C1 segment of cervical spinal cord (tissue), 14 donors: ENCODE results near the gene KIAA1549.

Experiments used
- DNase-seq, 14 donors: peaks; one replicate each; lab custom pipeline; 2025; lab: John Stamatoyannopoulos, UW

Gene KIAA1549

DNA sequence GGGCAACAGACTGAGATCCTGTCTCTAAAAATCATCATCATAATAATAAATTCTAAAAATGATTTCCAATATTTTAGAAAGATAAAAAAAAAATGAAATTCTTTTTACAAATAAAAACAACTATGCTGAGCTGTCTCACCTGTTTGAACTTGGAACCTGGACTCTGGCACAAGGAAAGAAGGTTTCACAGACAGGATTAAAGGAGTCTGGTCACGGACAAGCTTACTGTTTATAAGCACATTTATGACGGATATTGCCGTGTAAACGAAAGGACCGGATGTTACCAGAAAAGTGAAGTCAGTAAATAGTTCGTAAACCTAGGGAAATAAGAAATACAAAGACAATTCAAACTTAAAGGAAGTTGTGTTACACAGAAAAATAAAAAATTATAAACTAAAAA, 70.2 kb downstream of the KIAA1549 start:
- no peak for DNase-seq

DNA sequence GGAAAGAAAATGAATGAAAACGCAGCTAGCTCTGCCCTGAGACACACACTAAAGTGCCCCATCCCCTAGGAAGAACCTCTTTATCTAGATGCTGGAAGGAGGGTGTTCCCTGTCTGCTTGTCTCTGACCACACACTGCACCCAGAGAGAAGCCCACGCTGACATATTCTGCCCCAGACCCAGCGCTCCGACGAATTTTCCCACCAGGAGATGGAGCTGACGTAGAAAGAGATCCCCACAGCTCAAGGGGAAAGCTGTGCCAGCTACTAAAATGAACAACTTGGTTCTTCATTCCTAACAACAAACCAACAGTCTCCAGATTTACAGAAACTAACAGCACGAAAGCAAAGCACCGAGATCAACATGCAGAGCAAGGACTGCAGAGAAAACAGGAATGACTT, 73.3 kb downstream of the KIAA1549 start:
- DNase-seq: peak in 1 of 14 donors; percentile 16

DNA sequence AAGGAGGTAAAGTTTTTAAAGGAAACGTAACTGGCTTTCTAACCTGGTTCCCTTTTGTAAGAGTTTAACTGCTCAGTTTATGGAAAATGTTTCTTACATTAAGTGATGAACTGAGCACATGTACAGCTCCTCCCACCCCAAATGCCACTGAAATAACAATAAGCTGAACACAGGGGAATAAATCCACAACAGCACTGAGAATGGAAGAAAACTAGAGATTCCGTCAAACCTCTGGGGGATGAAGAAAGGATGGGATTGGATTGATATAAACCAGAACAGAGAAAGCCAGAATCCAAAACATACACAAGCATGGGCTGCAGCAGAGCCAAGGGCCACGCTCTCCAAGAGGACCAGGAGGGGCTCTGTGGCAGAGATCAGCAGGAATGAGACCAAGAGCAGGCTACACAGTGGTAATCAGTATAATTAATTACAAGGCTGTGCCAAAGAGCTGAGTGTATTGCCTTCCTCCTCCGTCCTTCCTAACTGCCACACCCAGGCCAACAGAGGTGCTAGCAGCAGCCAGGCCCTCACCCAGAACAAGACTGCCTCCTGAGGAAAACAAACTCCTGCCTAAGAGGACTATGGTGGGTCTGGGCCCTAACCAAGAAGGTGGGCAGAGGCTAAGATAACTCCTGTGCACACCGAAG, 73.9 kb downstream of the KIAA1549 start:
- DNase-seq: no peak

DNA sequence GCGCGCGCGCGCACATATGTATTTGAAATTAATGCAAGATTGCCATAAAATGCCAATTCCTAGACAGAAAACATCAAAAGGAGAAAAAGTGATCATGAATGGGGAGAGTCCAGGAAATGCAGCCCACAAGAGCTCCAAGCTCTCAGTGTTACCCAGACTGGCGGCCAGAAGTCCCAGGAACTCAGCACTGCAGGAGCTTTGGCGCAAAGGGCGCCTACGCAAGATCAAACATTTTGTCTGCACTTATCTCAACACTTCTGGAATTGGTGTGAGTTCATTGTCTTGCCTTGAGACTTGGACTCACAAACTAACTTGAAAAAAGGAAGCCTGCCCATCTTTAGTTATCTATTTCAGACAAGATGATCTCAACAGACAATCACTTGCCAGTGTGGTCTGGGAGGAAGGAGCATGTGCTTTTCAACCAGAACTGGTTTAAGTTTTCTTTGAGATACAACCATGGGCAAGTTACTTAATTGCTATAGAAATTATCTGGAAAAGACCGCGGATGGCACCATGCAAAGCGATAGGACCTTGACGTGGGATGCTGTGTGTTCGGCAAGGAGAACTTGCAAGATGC, 77.2 kb downstream of the KIAA1549 start:
- DNase-seq: no peak

DNA sequence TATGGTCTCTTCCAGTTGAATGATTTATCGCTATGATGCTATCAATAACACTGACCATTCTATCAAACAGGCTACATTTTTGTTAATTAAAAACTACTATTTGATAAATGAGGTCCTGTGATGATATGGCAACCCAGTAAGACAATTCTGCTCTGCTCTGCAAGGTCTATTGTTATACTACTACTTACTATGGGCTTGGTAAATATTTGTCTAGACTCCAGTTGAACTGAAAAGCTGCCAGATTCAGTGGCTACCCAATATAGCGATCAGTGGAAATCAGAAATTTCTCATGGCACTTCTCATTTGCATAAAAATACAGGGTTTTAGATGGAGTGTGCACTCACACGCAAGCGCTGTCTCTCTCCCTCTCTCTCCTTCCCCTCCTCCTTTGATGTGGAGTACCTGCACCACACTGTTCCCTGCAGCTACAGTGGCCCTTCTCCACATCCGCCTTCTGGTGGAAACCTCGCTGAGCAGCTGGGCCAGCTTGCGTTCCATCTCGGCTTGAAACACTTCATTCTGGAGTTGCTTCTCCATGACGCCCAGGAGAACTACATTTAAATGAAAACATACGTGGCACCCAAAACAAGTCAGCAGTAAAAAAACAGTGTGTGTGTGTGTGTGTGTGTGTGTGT, 77.9 kb downstream of the KIAA1549 start:
- no peak for DNase-seq

DNA sequence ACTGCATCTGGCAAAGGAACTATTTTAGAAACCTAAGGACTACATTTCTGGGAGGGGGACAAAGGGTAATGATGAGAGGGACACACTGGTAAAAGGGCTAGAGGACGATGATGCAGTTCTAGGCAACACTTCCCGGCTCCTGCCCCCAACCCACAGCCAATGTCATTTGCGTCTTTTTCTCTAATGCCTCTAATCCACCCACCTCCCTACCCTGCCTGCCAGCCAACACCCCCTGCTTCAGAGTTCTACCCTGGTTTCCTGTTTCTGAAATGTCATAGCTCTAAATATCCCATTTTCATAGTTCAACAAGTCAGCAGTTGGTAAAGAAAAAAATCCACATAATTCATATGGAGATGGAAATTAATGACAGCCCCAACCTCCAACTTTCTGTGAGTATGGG, 79.0 kb downstream of the KIAA1549 start:
- DNase-seq: no peak

DNA sequence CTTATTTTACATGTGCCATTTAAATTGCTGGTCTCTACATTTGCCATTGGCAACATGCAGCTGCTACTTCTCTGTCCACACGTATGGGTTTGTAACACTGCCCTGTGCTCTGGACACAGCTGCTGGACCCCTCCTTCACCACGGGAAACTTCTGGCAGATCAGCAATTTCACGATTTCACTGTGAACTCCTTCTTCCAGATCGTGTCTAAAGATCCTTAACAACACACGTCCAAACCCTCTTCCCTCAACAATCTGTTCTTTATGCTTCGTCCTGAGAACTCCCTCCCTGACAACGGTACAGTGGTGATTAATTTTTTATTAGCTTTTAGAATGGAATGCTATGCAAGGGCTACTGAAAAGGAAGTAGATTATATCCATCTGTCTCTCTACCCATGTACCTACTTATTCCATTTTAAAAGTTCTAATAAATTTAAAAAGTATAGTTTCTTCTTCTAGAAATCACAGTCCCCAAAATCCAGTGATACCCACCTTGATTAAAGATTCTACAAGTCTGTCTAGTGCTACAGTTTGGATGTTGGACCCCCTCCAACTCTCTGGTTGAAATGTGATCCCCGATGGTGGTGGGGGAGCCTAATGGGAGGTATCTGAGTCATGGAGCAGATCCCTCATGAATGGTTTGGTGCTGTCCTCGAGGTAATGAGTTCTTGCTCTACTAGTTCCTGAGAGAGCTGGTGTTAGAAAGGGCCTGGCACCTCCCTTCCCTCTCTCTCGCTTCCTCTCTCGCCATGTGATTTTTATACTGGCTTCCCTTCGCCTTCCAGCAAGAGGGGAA, 81.0 kb downstream of the KIAA1549 start:
- DNase-seq: no peak

DNA sequence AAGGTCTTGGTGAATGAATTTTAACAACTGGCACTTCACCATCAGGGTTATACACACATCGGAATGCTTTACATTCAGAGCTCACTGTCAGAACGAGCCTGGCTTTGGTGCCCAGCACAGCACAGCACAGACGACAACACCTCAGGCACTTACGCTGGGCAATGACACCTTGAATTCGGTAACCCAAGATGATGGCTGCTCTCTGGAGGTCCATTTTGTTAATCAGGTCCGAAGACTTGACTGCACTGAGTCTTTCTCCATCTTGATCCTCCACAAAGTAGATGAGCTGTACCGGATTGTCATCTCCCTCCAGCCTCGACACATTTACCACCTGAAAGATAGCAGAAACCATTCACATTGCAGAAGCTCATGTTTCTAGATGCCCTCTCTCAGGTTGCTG, 82.4 kb downstream of the KIAA1549 start:
- no peak for DNase-seq

DNA sequence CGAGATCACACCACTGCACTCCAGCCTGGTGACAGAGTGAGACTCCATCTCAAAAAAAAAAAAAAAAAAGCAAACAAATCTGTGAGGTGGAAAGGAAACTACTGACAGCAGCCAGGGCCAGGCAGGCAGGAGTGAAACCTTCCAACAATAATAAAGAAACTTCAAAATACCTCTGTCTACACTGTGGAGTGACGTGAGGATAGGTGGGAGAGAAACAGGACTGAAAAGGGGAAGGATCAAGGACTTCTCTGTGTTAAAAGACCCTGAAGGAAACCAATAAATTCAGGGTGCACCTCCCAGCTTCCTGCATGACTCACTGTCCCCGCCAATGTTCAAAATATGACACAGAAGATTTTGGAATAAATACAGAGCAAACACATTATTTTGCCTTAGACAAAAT, 82.9 kb downstream of the KIAA1549 start:
- DNase-seq: no peak

DNA sequence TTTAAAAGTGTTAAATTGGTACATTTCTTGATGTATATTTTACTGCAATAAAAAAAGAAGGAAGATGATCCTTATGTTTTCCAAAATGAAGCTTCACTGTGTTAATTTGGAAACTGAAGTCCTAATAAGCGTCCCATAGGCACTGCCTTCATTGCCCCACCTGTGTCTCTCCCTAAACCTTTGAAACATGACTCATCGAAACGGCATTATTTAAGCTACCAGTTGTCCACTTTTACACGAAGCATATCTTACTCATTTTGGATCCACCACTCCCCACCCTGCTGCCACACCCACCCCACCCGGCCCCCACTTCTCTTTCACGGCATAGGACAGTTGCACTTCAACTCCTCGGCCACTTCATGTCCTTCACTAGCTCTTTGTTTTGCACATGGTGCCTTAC, 85.5 kb downstream of the KIAA1549 start:
- DNase-seq: no peak

DNA sequence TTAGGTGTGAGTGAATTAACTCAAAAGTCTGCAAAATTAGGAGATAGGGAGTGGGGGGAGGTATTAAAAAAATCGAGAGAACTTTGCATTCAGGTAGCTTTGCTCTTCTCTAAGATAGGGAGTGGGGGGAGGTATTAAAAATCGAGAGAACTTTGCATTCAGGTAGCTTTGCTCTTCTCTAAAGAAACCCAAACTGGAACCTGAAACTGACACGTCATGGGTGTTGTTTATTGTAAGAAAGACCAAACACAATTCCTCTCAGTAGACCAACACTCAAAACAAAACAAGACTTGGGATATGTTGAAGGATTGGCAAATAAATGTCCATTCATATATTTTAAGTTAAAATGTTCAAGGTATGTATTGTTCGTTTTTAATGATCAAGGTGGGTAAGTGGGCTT, 87.9 kb downstream of the KIAA1549 start:
- no peak for DNase-seq

DNA sequence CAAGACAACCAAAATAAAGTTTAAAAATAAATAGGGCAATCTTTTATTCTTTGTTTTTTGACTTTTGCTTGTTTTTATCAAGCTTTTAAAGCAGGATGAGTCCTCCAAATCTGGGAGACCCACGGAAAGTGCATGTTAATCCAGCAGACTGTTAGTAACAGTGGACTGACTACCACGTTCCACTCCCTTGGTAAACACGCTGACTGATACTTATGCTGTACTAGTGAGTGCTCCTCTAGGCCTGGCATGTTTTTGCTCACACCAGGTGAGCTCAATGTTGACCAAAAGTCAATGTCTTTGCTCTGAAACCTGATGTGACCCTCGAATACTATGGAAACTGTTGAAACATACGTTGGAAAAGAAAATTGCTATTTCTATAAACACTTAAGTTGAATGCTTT, 88.4 kb downstream of the KIAA1549 start:
- no peak for DNase-seq

DNA sequence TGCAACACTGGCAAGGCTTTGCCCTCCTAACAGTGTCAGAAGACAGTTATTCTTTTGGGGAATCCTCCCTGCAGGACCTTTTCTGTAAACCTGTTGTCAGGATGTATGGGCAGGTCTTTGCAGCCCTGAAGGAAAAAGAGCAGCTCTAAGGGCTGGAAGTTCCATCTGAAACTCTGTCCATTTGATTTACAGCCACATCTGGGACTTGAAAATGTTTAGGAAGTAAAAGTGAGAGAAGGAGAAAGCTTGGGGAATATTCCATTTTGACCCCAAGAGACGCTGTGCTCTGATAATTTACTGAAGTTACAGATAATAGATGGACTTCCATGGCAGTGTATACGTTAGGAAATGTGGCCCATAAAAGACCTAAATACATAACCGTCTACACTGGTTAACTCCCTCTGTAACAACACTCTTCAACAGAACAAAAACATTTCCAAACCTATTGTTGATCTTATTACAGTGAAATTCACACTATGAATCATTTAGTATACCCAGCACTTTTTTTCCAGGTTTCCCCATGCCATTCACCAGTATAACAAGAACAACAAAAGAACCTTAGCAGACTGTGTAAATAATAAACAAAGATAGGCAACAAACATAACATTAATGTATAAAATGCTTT, 89.1 kb downstream of the KIAA1549 start:
- DNase-seq: no peak

DNA sequence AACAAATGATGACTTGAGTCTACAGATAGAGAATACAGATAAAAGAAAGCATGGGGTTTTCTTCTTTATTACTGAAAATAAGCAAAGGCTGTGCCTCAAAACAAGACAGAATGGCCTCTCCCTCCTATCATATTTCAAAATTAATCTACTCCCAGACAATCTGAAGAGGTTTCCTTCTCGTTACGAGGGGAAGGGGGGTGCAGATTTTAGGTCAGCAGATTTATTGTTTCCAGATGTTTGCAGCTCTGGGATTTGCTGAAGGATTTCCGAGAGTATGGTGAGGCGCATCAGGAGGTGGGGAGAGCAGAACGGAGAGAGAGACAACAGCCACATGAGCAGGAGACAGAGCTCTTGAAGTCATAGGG, 89.8 kb downstream of the KIAA1549 start:
- no peak for DNase-seq

DNA sequence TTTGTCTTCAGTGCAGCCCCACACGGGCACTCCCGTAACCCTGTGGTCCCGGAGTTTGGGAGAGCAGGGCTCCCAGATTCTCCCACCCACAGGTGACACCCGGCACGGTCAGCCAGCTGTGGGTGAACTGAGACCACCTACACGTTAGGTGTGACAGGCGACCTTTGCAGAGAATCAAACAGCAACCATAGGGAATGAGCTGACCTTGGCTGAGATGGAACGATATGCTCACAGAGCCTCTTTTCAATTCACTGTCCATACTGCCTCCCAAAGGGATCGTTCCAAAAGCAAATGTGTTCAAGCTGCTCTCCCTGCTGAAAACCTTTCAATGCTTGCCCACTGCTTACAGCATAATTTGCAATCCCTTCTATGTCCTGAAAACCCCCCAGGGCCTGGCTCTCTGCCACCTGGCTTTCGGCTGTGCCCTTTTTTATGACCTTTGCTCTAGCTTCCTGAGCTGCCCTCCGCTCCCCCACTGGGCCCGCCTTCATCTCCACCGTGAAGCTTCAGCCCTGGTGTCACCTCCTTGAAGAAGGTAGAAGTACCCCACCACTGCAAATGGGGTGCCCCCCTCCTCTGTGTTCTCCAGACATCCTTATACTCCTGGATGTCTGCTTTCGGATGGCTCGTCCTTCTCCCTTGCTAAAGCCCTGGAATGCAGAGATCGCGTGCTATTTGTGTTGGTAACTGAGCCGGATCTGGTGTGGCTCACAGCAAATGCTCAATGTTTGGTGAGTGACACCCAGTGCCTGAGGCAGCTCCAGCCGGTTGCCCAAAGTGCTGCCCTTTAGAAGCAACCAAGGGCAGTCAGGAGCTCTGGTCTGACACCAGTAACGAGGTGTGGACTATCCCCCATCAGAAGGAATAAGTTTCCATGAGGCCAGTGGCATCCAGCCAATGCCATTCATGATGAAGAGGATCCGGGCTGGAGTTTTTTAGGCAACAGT, 90.4 kb downstream of the KIAA1549 start:
- peak in 3 of 14 donors; percentile 7 to 30 (median 19) for DNase-seq

DNA sequence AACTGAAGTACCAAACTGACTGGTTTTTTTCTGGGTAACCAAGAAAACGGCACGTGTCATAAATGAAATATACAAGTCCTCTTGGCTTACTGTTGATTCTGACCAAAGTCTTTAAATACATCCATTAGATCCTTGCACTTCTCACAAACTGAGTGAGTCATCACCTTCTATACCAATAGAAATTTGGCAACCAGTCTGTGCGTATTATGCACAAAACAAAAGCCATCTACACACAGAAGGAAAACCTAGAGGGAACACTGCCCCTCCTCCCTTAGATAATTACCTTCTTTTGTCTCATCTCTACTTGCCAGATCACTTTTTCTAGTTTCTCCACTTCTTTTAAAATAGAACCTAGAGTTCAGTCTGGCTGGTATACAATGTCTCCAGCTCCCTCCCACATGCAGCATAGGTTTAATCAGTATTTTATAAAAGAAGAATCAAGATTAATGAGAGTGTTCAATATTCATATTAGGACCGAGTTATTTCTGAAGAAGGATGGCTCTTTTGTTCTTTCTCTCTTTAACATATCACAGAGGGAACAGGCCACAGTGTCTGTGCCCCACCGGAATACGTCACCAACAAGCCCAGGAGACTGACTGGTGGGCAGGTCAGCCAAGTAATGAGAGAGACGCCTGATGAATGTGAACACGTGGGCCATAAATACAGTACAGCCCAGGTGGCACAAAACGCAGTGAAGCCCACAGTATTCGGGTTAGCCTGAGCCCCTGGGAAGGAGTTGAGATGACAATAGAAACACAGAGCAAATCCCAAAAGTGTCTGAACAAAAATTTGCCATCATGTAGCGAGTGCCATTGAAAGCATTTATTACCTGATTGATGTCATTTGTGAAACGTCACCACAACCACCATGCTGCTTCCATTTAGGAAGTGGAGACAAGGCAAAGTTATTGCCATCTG, 91.3 kb downstream of the KIAA1549 start:
- DNase-seq: no peak

DNA sequence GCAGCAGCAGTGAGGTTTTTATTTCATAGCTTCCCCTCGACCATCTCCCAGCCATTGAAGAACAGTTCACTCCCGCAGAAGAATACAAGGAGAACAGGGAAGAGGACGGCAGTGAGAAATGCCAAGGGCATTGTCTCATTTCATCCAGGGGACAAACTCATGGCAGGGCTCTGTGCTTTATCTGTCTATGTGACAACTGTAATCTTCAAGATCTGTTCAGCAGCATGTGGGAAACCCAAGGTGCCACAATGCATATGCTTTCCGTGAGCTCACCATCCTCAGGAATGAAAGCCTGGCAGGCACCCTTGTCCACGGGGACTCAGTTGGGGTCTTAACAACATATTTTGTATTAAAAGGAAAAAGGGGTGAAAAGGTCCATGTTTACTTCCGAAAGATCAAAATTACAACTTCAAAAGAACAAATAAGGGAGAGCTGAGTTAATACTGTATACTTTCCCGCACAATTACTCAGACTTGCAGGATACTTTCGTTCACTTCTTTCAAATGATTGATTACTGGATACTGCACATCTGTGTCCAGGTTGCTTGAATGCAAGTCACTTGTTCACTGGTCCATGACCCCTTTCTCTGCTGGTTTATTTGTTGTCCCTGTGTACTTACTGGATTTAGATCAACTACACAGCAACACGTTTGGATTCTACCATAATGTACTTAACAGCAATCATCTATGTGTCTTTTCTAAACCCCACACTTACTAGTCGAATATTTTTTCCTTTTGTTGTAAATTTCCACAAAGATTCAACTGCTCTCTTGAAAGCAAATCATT, 93.1 kb downstream of the KIAA1549 start:
- no peak for DNase-seq

DNA sequence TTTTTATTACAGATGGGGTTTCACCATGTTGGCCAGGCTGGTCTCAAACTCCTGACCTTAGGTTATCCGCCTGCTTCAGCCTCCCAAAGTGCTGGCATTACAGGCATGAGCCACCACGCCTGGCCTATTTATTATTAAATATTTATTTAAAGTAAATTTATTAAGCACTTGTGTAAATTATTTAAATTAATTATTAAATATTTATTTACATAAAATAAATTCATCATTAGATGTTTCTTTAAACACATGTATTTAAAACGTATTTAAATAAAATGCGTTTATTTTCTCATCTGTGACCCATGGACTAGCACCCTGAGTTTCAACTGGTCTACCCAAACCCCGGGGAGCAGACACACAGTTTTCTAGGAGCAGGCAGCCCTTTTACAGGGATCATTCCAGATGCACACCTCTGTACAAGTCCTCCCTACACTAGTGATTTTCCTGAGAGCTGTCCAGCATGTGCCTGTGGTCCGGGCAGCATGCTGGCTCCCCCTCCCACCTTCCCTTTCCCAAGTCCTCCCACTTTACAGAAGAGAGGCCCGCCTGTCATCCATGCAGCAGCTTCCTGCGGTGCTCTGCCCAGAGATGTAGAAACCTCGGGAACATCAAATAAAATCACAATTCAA, 94.0 kb downstream of the KIAA1549 start:
- no peak for DNase-seq

DNA sequence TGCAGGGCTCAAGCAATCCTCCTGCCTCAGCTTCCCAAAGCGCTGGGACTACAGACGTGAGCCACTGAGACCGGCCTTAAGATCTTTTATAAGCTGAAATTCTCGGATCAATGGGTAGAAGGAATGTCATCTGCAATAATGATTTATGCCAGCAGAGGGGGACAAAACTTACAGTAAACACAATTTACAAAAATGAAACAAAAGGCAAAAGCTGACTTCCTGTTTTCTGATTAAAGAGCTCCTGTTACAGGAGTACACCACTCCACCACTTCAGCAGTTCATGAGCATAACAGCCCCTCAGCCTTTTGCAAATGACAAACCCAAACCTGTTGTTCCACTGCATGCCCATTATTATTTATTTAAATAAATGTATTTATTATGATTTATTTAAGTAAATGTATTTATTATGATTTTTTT, 94.7 kb downstream of the KIAA1549 start:
- no peak for DNase-seq
